Right atrium auricular region (tissue), 2 donors: ENCODE results near the gene CHST15. TPM values are rescaled to one million over a fixed set of nuclear protein-coding genes. Genes with fewer than 3 reads are reported as not detected.

ENCODE experiments used
- DNase-seq: peaks from one replicate; pipeline ENCODE4 v3.0.0-alpha.2; 2019; ENCODE audit warnings: low spot score
- H3K27ac ChIP-seq, 2 donors: fragments of 200-600 bp; sonication (generic); 1 replicate in 1 of 2; 2 replicates in 1 of 2; pipeline ENCODE4 v1.5.1; 2016 to 2019
- H3K27me3 ChIP-seq, 2 donors: fragments of 200-600 bp; sonication (generic); one replicate each; pipeline versions ENCODE4 v1.5.1 to v1.6.0; 2017 to 2019
- H3K36me3 ChIP-seq: fragments of 200-600 bp; sonication (generic); one replicate; pipeline ENCODE4 v1.5.1; 2016
- H3K4me1 ChIP-seq, 2 donors: fragments of 200-600 bp; sonication (generic); one replicate each; pipeline versions ENCODE4 v1.5.1 to v1.6.0; 2017 to 2019
- H3K4me3 ChIP-seq, 2 donors: fragments of 200-600 bp; sonication (generic); 1 replicate in 1 of 2; 2 replicates in 1 of 2; pipeline ENCODE4 v1.5.1; 2017 to 2019; ENCODE audit warnings: mild to moderate bottlenecking in 1 of 2, moderate library complexity in 1 of 2
- H3K9me3 ChIP-seq, 2 donors: fragments of 200-600 bp; sonication (generic); one replicate each; pipeline ENCODE4 v1.5.1; 2019
- CTCF ChIP-seq, 2 donors: fragments of 200-600 bp; sonication (generic); IDR thresholded peaks; one replicate each; pipeline ENCODE4 v1.5.1; 2019; ENCODE audit warnings: antibody characterized with exemption in 2 of 2
- total RNA-seq, 2 donors: library from RNA; depleted of rRNA; stranded (reverse); fragments of >200 nt; gene quantifications; one replicate each; pipeline ENCODE4 v1.1.0, GENCODE V29; 2016

The CHST15 gene
- total RNA-seq, 2 donors from 2014 or later: 7.0 to 14.2 TPM

DNA sequence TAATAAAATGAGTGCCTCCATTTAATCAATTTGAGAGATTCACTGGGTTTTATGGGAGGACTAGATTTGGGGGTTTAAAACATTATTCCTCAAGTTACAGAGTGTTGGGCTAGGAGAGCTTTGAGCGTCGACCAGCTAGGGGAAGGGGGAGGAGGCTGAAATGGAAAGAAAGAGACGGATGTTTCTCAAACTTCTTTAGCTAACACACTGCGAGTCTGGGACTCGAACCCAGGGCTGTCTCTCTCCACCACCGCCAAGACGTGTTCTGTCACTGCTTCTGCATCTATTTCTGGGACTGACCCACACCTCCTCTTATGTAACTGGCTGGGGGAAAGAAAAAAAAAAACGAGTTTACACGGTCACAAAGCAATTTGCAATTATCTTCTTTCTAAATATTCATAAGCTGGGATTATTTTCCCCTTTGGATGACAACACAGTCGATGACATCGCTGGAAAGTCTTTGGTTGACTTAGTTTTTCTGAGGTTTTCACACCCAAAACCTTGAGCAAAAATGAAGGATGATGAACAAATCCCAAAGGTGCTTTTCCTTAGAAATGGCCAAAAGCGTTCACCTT lies 27.2 kb downstream of the CHST15 start:
- Histone ChIP-seq H3K27ac (no peak overlapping the region), H3K9me3 (no peaks in the 10 kb centered on the region), H3K27me3 (no peaks in the 10 kb centered on the region), H3K4me3 (no peak overlapping the region), H3K4me1 (peaks cover 0 to 18% of the 10 kb centered on the region in 2 donors), H3K36me3 (no peaks in the 10 kb centered on the region)
- TF ChIP-seq CTCF (IDR thresholded peaks at IDR 0.05): no peak
- DNase-seq: no peak

DNA sequence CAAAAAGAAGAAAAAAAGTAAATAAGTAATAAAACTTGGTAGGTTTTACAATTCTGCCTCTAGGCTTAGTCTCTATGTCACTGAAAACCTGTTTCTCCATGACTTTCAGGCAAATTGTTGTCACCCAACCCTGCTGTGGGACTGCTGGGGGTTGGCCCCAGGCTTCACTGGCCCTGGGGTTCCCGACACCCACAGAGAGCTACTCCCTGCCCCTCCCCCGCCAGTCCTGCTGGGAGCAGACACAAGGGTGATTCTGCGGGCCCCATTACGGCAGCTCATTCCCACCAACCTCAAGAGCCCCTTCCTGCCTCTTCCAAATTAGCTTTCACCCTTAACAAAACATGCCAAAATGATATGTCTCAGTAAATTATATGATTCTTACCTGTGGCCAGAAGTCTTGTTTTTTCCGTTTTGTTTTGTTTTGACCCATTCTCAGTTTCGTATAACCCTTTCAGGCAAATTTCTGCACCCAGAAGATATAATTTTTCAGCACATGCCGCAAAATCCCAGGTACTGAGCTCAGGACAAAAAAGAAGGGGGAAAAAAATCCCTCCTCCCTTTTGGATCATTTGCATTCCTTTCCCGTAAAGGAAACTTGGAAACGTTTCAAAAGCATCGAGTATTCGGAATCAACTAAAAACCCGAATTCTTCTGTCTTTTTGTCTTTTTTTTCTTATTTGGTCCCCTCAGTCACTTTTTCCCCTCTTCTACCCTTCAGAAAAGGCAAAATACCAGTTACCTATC lies 27.8 kb downstream of the CHST15 start:
- no peak for TF ChIP-seq CTCF (IDR thresholded peaks at IDR 0.05)
- Histone ChIP-seq H3K4me1 (peaks cover 0 to 18% of the 10 kb centered on the region in 2 donors), H3K36me3 (no peaks in the 10 kb centered on the region), H3K27me3 (no peaks in the 10 kb centered on the region), H3K27ac (no peak overlapping the region), H3K4me3 (no peak overlapping the region), H3K9me3 (no peaks in the 10 kb centered on the region)
- no peak for DNase-seq

- H3K27ac ChIP-seq: no peak overlapping the region
- H3K27me3 ChIP-seq: no peaks in the 10 kb centered on the region
- no peak overlapping the region for H3K4me3 ChIP-seq
- TF ChIP-seq CTCF (IDR thresholded peaks at IDR 0.05): no peak
- H3K36me3 ChIP-seq: no peaks in the 10 kb centered on the region
- H3K9me3 ChIP-seq: no peaks in the 10 kb centered on the region
- DNase-seq: no peak
- peaks cover 0 to 18% of the 10 kb centered on the region in 2 donors for H3K4me1 ChIP-seq
Measured at GRCh38 chr10:124064676-124065075, 28.7 kb downstream of the CHST15 start.

- DNase-seq: no peak
- Histone ChIP-seq H3K27ac (no peak overlapping the region), H3K9me3 (no peaks in the 10 kb centered on the region), H3K36me3 (no peaks in the 10 kb centered on the region), H3K4me1 (peaks cover 0 to 18% of the 10 kb centered on the region in 2 donors), H3K27me3 (no peaks in the 10 kb centered on the region), H3K4me3 (no peak overlapping the region)
- TF ChIP-seq CTCF (IDR thresholded peaks at IDR 0.05): no peak
Measured at GRCh38 chr10:124063750-124064603, 29.4 kb downstream of the CHST15 start.

DNA sequence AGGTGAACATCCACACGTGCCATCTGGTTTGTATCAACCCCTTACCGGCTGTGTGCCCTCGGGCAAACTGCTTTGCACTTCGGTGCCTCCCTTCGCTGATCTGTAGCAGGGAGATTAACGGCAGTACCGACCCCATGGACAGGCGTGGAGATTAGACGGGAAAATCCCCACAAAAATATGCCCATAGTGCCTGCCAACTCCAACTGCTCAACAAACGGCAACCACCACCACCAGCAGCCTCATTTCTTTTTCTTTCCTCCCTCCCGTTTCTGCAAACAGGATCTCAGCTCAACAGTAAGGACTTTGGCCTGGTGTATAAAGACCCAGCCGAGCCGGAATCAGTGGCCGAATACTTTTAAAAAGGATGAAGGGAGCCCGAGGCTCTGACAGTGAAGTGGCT lies 31.0 kb downstream of the CHST15 start:
- no peaks in the 10 kb centered on the region for H3K9me3 ChIP-seq
- no peak for DNase-seq
- H3K27ac ChIP-seq: no peak overlapping the region
- no peak overlapping the region for H3K4me3 ChIP-seq
- no peak for TF ChIP-seq CTCF (IDR thresholded peaks at IDR 0.05)
- no peaks in the 10 kb centered on the region for H3K27me3 ChIP-seq
- no peaks in the 10 kb centered on the region for H3K36me3 ChIP-seq
- peaks cover 0 to 18% of the 10 kb centered on the region in 2 donors for H3K4me1 ChIP-seq
